ENCODE measurements around the gene ZFP36L2. TPM values are rescaled to one million over a fixed set of nuclear protein-coding genes. Genes with fewer than 3 reads are reported as not detected.

Gene ZFP36L2, protein sequence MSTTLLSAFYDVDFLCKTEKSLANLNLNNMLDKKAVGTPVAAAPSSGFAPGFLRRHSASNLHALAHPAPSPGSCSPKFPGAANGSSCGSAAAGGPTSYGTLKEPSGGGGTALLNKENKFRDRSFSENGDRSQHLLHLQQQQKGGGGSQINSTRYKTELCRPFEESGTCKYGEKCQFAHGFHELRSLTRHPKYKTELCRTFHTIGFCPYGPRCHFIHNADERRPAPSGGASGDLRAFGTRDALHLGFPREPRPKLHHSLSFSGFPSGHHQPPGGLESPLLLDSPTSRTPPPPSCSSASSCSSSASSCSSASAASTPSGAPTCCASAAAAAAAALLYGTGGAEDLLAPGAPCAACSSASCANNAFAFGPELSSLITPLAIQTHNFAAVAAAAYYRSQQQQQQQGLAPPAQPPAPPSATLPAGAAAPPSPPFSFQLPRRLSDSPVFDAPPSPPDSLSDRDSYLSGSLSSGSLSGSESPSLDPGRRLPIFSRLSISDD
- total RNA-seq = 5.1 and 6.6 TPM in 2 replicates

DNA sequence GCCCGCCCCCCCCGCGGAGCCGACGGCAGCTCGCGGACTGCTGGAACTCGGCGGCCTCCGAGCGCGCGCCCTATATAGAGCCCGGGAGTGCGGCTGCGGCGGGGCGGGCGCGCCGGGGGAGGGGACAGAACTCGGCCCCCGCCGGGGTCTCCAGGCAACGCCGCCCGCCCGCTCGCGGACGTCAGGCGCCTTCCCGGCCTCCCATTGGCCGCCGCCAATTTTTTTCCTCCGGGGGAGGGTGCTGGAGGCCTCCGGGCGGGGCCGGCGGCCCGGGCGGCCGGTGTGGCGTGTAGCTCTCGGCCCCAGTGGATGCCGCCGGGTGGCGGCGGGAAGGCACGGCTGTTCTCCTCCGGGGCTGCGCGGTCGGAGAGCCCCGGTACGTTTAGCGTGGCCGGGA lies at the start of gene ZFP36L2:
TSS of gene ZFP36L2 (minus strand) at position 49 of the 397 bp plus-strand sequence. CDS start 291 bp downstream, outside the sequence.

